ENCODE results near the gene SPINK2.

SPINK2 gene

DNA sequence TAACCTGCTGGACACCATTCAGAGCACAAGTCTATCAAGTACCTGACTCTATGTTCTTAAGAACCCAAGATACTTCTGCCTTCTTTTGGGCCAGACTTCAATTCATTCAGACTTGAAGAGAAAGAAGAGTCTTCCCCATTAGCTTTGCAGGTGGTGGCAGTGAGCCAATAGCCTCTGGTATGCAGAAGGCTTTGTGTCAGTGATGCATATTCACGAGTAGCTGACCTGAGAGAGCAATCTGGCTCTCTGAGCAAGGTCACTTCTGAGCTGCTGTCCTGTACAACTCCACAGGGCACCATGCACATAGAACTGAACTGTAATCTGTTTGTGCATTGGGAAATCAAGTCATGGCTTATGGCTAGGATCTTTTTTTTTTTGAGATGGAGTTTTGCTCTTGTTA, 39.9 kb upstream of the SPINK2 start:
- TF ChIP-seq NFIC (IDR thresholded peaks at IDR 0.05) (peak; percentile 30; the same call in 1 of the 2 replicates), CEBPB (IDR thresholded peaks at IDR 0.05) (no peak), EGR1 (IDR thresholded peaks at IDR 0.05) (no peak), EP300 (IDR thresholded peaks at IDR 0.05; ENCODE audit: borderline replicate concordance) (no peak), YY1 (IDR thresholded peaks at IDR 0.05; ENCODE audit: low read depth) (no peak), ZBTB7A (IDR thresholded peaks at IDR 0.05; ENCODE audit: low read depth) (no peak)
- TF ChIP-seq, protein P1, sequence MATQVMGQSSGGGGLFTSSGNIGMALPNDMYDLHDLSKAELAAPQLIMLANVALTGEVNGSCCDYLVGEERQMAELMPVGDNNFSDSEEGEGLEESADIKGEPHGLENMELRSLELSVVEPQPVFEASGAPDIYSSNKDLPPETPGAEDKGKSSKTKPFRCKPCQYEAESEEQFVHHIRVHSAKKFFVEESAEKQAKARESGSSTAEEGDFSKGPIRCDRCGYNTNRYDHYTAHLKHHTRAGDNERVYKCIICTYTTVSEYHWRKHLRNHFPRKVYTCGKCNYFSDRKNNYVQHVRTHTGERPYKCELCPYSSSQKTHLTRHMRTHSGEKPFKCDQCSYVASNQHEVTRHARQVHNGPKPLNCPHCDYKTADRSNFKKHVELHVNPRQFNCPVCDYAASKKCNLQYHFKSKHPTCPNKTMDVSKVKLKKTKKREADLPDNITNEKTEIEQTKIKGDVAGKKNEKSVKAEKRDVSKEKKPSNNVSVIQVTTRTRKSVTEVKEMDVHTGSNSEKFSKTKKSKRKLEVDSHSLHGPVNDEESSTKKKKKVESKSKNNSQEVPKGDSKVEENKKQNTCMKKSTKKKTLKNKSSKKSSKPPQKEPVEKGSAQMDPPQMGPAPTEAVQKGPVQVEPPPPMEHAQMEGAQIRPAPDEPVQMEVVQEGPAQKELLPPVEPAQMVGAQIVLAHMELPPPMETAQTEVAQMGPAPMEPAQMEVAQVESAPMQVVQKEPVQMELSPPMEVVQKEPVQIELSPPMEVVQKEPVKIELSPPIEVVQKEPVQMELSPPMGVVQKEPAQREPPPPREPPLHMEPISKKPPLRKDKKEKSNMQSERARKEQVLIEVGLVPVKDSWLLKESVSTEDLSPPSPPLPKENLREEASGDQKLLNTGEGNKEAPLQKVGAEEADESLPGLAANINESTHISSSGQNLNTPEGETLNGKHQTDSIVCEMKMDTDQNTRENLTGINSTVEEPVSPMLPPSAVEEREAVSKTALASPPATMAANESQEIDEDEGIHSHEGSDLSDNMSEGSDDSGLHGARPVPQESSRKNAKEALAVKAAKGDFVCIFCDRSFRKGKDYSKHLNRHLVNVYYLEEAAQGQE (IDR thresholded peaks at IDR 0.05; ENCODE audit: low read depth), result no peak

DNA sequence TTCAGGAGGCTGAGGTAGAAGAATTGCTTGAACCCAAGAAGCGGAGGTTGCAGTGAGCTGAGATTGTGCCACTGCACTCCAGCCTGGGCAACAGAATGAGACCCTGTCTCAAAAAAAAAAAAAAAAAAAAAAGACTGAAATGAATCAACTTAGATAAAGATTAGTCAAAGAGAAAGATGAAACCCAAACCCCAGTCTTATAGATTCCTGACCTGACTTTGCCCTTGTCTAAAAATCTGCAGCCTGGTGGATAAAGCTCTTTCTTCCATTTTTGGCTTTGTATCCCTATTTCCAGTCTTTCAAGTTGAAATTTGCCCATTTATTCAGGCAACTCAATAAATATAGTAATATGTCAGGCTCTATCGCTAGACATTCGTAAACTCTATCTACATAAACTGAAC, 39.3 kb upstream of the SPINK2 start:
- no peak for TF ChIP-seq TEAD4 (IDR thresholded peaks at IDR 0.05)
- TF ChIP-seq EGR1 (IDR thresholded peaks at IDR 0.05), result no peak
- TF ChIP-seq TCF12 (IDR thresholded peaks at IDR 0.05; ENCODE audit: low read depth), result no peak

DNA sequence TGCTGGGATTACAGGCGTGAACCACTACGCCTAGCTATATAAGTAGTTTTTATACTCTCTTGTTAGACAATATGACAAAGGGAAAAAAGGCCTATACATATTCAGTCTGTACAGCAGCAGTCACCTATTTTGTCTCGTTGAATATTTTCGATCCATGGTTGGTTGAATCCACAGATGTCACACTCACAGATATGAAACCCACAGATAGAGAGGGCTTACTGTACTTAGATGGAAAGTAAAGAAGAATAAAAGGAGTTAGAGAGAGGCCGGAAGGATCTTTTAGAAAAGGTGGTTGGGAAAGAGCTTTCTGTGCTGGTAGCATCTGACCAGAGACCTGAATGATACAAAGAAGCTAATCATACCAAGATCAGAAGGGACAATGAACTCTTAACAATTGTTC, 38.3 kb upstream of the SPINK2 start:
- TF ChIP-seq TCF12 (IDR thresholded peaks at IDR 0.05; ENCODE audit: low read depth), result no peak
- no peak for TF ChIP-seq YY1 (IDR thresholded peaks at IDR 0.05; ENCODE audit: low read depth)
- TF ChIP-seq TAF1 (IDR thresholded peaks at IDR 0.05; ENCODE audit: low read depth), result no peak
- TF ChIP-seq CREB1 (IDR thresholded peaks at IDR 0.05; ENCODE audit: low read depth), result no peak
- TF ChIP-seq, protein P2, sequence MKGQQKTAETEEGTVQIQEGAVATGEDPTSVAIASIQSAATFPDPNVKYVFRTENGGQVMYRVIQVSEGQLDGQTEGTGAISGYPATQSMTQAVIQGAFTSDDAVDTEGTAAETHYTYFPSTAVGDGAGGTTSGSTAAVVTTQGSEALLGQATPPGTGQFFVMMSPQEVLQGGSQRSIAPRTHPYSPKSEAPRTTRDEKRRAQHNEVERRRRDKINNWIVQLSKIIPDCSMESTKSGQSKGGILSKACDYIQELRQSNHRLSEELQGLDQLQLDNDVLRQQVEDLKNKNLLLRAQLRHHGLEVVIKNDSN (IDR thresholded peaks at IDR 0.05), result no peak
- no peak for TF ChIP-seq EP300 (IDR thresholded peaks at IDR 0.05; ENCODE audit: borderline replicate concordance)
- TF ChIP-seq, protein P3, sequence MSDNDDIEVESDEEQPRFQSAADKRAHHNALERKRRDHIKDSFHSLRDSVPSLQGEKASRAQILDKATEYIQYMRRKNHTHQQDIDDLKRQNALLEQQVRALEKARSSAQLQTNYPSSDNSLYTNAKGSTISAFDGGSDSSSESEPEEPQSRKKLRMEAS (IDR thresholded peaks at IDR 0.05), result no peak
- no peak for TF ChIP-seq ZBTB7A (IDR thresholded peaks at IDR 0.05; ENCODE audit: low read depth)
- TF ChIP-seq NFIC (IDR thresholded peaks at IDR 0.05), result no peak
- no peak for TF ChIP-seq TEAD4 (IDR thresholded peaks at IDR 0.05)
- no peak for TF ChIP-seq EGR1 (IDR thresholded peaks at IDR 0.05)
- TF ChIP-seq CEBPB (IDR thresholded peaks at IDR 0.05), result no peak
- TF ChIP-seq FOXM1 (IDR thresholded peaks at IDR 0.05; ENCODE audit: borderline replicate concordance, low read depth), result no peak
- TF ChIP-seq, protein P1 (IDR thresholded peaks at IDR 0.05; ENCODE audit: low read depth), result no peak

DNA sequence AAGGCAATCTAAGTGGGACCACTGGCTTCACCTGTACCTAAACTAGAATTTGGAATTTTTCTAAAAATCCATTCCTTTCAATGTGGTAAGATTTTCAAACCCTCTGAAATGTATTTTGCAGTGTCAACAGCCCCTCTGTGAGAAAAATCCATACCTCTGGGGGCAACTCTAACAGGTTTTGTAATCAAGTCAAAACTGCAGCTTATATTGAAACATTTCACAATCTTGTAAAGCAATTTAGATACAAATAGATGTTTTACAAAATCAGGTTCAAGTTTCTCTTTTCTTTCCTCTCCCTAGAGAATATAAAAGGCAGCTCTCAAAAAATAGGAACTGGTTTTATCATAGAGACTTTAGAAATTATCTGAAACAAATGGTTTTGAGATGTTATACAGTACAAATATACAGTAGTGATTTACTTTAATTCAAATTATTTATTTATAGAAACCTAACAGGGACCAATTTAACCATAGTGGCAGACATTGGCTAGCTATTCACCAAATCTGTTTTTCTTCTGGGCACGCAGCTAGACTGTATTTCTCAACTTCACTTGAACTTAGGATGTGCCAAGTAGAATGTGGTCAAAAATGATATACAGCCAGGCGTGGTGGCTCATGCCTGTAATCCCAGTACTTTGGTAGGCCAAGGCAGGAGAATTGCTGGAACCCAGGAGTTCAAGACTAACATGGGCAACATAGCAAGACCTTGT, 36.3 kb upstream of the SPINK2 start:
- no peak for TF ChIP-seq RAD21 (IDR thresholded peaks at IDR 0.05; ENCODE audit: low read depth)
- TF ChIP-seq ZBTB7A (IDR thresholded peaks at IDR 0.05; ENCODE audit: low read depth), result no peak
- no peak for TF ChIP-seq CREB1 (IDR thresholded peaks at IDR 0.05; ENCODE audit: low read depth)
- no peak for TF ChIP-seq EP300 (IDR thresholded peaks at IDR 0.05; ENCODE audit: borderline replicate concordance)

DNA sequence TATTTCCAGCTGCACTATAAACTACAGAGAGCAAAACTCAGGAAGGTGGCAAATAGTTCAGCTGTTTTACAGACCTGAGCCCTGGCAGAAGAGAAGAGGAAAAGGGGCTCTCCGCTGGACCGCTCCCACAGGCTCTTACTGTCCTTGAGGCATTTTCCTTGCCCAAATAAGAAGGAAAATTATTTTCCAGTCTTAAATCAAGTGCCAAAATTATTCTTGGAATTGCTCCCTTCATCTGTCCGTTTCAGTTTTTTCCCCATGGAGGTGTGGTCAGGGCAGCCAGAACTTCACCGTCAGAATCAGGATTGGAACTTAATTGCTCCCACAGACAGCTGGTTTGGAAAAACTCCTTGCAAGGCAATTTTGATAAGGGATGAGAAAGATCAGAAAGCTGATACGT, 35.2 kb upstream of the SPINK2 start:
- no peak for TF ChIP-seq CEBPB (IDR thresholded peaks at IDR 0.05)
- TF ChIP-seq, protein P1 (IDR thresholded peaks at IDR 0.05; ENCODE audit: low read depth), result 0 out of 2 replicates have a peak, but pooled peaks have one; percentile 9

DNA sequence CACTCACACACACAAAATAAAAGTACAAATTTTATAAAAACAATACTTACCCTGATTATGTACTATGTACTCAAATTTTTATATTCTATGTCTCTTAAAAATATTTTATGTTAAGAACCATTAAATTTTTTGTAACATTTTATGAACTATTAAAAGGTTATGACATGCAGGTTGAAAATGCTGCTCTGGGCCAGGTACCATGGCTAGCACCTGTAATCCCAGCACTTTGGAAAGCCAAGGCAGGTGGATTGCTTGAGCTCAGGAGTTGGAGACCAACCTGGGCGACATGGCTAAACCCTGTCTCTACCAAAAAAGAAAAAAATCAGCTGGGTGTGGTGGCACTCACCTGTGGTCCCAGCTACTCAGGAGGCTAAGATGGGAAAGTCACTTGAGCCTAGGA, 29.4 kb upstream of the SPINK2 start:
- TF ChIP-seq, protein P1 (IDR thresholded peaks at IDR 0.05; ENCODE audit: low read depth), result peak; percentile 63
- no peak for TF ChIP-seq CEBPB (IDR thresholded peaks at IDR 0.05)
